ENCODE measurements around the gene ZNF32. TPM values are rescaled to one million over a fixed set of nuclear protein-coding genes. Genes with fewer than 3 reads are reported as not detected.
A peak's percentile ranks its signal among the peaks of the same experiment; 100 is the strongest.

ZNF32 gene
- total and polyA plus RNA-seq, 2 of the 8 experiments (the other 6 are each of a cell fraction or from before 2014, with no cell fraction given): 17.2 to 22.5 TPM

GRCh38 chr10:43689618-43689954 is 40.9 kb upstream of the ZNF32 start:
- Histone ChIP-seq H3K27ac (ENCODE audit: low read depth, low read length) (no peak overlapping the region), H3K9ac (replicated peaks in 1 of 4; ENCODE audit: extremely low read depth in 1 of 4, low read depth in 3 of 4, low read length in 3 of 4) (no peak overlapping the region), H2BK20ac (ENCODE audit: low read length) (0 out of 2 replicates have a peak overlapping the region, but pooled peaks have one; percentile 61), H3K4ac (replicated peaks; ENCODE audit: insufficient read length, low read depth, low read length) (no peak overlapping the region), H3K23me2 (ENCODE audit: low read depth, low read length) (peaks cover 7% of the 10 kb centered on the region; the same call in 1 of the 2 replicates), H3K79me2 (ENCODE audit: control insufficient read depth in 1 of 2, insufficient read depth in 2 of 2, low read length in 2 of 2) (no peaks in the 10 kb centered on the region), H3K4me2 (ENCODE audit: insufficient read depth in 1 of 2, low read depth in 2 of 2, low read length in 2 of 2) (peak overlapping the region; percentile 66 to 92), H3K56ac (replicated peaks; ENCODE audit: insufficient read length, low read depth, low read length) (peak overlapping the region; percentile 32), H3K18ac (ENCODE audit: extremely low read depth, low read length) (peak overlapping the region; percentile 60; the same call in 1 of the 2 replicates), H2BK5ac (ENCODE audit: low read depth, low read length) (no peak overlapping the region), H2AFZ (ENCODE audit: low read length) (peak overlapping the region; percentile 96), H3K4me1 (replicated peaks in 1 of 4; ENCODE audit: control insufficient read depth in 3 of 4, insufficient read depth in 4 of 4, low read length in 3 of 4) (peaks cover 0 to 3% (median 1%) of the 10 kb centered on the region in 4 experiments; a peak in 4 of 7 replicates), H3K79me1 (ENCODE audit: low read depth, low read length) (no peaks in the 10 kb centered on the region), H2AK5ac (ENCODE audit: low read depth, low read length) (no peak overlapping the region), H3K27me3 (replicated peaks in 1 of 4; ENCODE audit: control insufficient read depth in 3 of 4, extremely low read depth in 1 of 4, insufficient read depth in 3 of 4, low read length in 3 of 4) (peaks cover 0 to 39% (median 22%) of the 10 kb centered on the region in 4 experiments; a peak in 6 of 7 replicates), H4K8ac (ENCODE audit: extremely low read depth, insufficient read depth, low read length) (no peak overlapping the region), H3K36me3 (ENCODE audit: control insufficient read depth in 2 of 4, insufficient read depth in 4 of 4, low read length in 3 of 4) (no peaks in the 10 kb centered on the region), H4K20me1 (replicated peaks in 1 of 2; ENCODE audit: control insufficient read depth in 1 of 2, insufficient read depth in 2 of 2, low read length in 2 of 2) (no peaks in the 10 kb centered on the region), H3K9me3 (ENCODE audit: insufficient read depth in 2 of 2, low read depth in 1 of 2, low read length in 1 of 2) (no peaks in the 10 kb centered on the region), H4K5ac (ENCODE audit: insufficient read length, low read depth, low read length) (no peak overlapping the region), H2BK12ac (ENCODE audit: low read depth, low read length) (peak overlapping the region; percentile 60; the same call in 1 of the 2 replicates), H3K23ac (ENCODE audit: insufficient read length) (no peak overlapping the region), H2BK120ac (replicated peaks; ENCODE audit: low read depth, low read length) (peak overlapping the region; percentile 66), H3K4me3 (ENCODE audit: extremely low read depth in 1 of 4, insufficient read depth in 2 of 4, low read depth in 3 of 4, low read length in 4 of 4) (peak overlapping the region; percentile 43 to 67 (median 62)), H2BK15ac (ENCODE audit: low read length) (peak overlapping the region; percentile 97; the same call in 1 of the 2 replicates), H3K14ac (ENCODE audit: insufficient read length) (no peak overlapping the region), H4K91ac (replicated peaks; ENCODE audit: insufficient read length, low read length) (peak overlapping the region; percentile 78)
- CTCF ChIA-PET (ENCODE audit: partially characterized antibody): interaction anchor here (0.6 to 2.6 kb wide), 33 partner anchors 9 to 1082 kb away, joined by 3 to 15 read pairs (median 4); no protein-coding TSS in a partner anchor
- TF ChIP-seq E2F6 (IDR thresholded peaks at IDR 0.05): peak; percentile 92
- peak; percentile 74 for TF ChIP-seq MAX (IDR thresholded peaks at IDR 0.05)
- TF ChIP-seq RBBP5 (IDR thresholded peaks at IDR 0.05; ENCODE audit: borderline replicate concordance, low read depth, low read length): no peak; the same call in 1 of the 2 replicates
- FAIRE-seq: no peak
- 2% methylated on average over 14 of the region's 25 CpGs; no CpG with 5 or more reads in 1 of the 2 experiments for WGBS, 2 experiments (ENCODE audit: extremely low coverage in 1 of 2, insufficient coverage in 1 of 2, insufficient read length in 1 of 2, insufficient replicate concordance in 2 of 2, low coverage in 1 of 2, low lambda C conversion rate in 2 of 2, missing lambda C conversion rate in 1 of 2)
- POLR2A ChIA-PET (ENCODE audit: partially characterized antibody): interaction anchor here (0.6 kb wide), 1 partner anchor 694 kb away, joined by 3 read pairs; no protein-coding TSS in a partner anchor
- DNase-seq (ENCODE audit: low read depth in 1 of 2, low spot score in 2 of 2): no peak
